SK-N-MC (cell line): ENCODE data around the gene GHRL.

Experiments used
- EZH2 ChIP-seq: fragments of 200-600 bp; sonication (generic); IDR thresholded peaks from one replicate; pipeline ENCODE4 v1.6.1; 2017; ENCODE audit warnings: antibody characterized with exemption
- POLR2AphosphoS5 ChIP-seq: IDR thresholded peaks from 2 replicates; pipeline ENCODE4 v1.6.1; 2012; ENCODE audit warnings: mild to moderate bottlenecking, low read depth, low read length, borderline replicate concordance

DNA sequence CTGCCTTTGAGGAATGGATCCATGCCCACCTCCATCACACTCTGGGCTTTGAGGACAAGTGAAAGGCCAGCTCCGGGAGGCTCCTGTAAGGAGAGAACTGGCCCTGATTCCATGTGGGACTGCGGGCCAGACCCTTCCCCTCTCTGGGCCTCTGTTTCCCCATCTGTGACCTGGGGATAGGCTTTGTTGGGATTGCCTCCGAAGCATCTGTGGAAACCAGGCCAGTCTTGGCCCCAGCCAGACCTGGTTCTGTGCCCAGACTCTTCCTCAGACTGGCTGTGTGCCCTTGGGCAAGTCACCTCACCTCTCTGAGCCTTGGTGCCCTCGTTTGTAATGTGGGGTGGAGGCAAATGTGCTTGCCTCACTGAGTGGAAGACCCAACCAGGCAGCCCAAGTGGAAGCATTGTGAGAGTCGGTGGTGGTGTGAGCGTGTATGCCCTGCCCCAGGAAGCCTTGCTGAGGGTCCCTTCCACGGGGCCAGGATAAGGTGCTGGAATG is 49.2 kb upstream of the GHRL start:
- TF ChIP-seq EZH2 (no peak), POLR2AphosphoS5 (no peak)
